Measurements from ENCODE around the gene GRB10. TPM values are rescaled to one million over a fixed set of nuclear protein-coding genes. Genes with fewer than 3 reads are reported as not detected.

Gene GRB10
- total and polyA plus RNA-seq, 4 donors = 11.6 to 68.6 (median 41.0) TPM

GRCh38 chr7:50817561-50817960, 34.9 kb upstream of the GRB10 start:
- ATAC-seq (ENCODE audit: insufficient read depth, low FRiP score) (no peak), DNase-seq (no peak)
- no peak overlapping the region for H3K27ac ChIP-seq (ENCODE audit: low read depth in 1 of 2, low read length in 1 of 2)
- no peaks in the 10 kb centered on the region for H3K9me3 ChIP-seq (ENCODE audit: control insufficient read depth in 4 of 4, insufficient read depth in 3 of 4, low read length in 3 of 4)
- H3K36me3 ChIP-seq (ENCODE audit: control insufficient read depth in 4 of 4, insufficient read depth in 4 of 4, low read length in 4 of 4) = no peaks in the 10 kb centered on the region
- H3K9ac ChIP-seq (ENCODE audit: insufficient read depth in 1 of 2, low read length in 2 of 2) = no peak overlapping the region
- H3K27me3 ChIP-seq (ENCODE audit: control insufficient read depth in 3 of 3, insufficient read depth in 3 of 3, low read length in 2 of 3) = no peaks in the 10 kb centered on the region
- H3K4me1 ChIP-seq (ENCODE audit: control insufficient read depth in 5 of 5, insufficient read depth in 5 of 5, low read length in 5 of 5) = peaks cover 0 to 5% (median 2%) of the 10 kb centered on the region in 5 donors
- WGBS, 2 donors = 30 to 45% methylated on average over 1 of the region's 1 CpG
- no peak for TF ChIP-seq CTCF (IDR thresholded peaks at IDR 0.05; ENCODE audit: control extremely low read depth, extremely low read depth)
- H3K4me3 ChIP-seq = no peak overlapping the region

- Histone ChIP-seq H3K9me3 (ENCODE audit: control insufficient read depth in 4 of 4, insufficient read depth in 3 of 4, low read length in 3 of 4) (no peaks in the 10 kb centered on the region), H3K9ac (ENCODE audit: insufficient read depth in 1 of 2, low read length in 2 of 2) (no peak overlapping the region), H3K4me3 (no peak overlapping the region), H3K4me1 (ENCODE audit: control insufficient read depth in 5 of 5, insufficient read depth in 5 of 5, low read length in 5 of 5) (peaks cover 0 to 5% (median 3%) of the 10 kb centered on the region in 5 donors), H3K27me3 (ENCODE audit: control insufficient read depth in 3 of 3, insufficient read depth in 3 of 3, low read length in 2 of 3) (no peaks in the 10 kb centered on the region), H3K36me3 (ENCODE audit: control insufficient read depth in 4 of 4, insufficient read depth in 4 of 4, low read length in 4 of 4) (no peaks in the 10 kb centered on the region), H3K27ac (ENCODE audit: low read depth in 1 of 2, low read length in 1 of 2) (no peak overlapping the region)
- ATAC-seq (ENCODE audit: insufficient read depth, low FRiP score) = no peak
- no peak for DNase-seq
- no peak for TF ChIP-seq CTCF (IDR thresholded peaks at IDR 0.05; ENCODE audit: control extremely low read depth, extremely low read depth)
- WGBS, 2 donors = 95 to 100% methylated on average over 3 of the region's 3 CpGs
These were observed 32.4 kb upstream of the GRB10 start for GRCh38 chr7:50815138-50815537.

- no peaks in the 10 kb centered on the region for H3K27me3 ChIP-seq (ENCODE audit: control insufficient read depth in 3 of 3, insufficient read depth in 3 of 3, low read length in 2 of 3)
These were observed 31.5 kb upstream of the GRB10 start for GRCh38 chr7:50814166-50814565.

More at GRCh38 chr7:50814166-50814565, 31.5 kb upstream of the GRB10 start:
- H3K9ac ChIP-seq (ENCODE audit: insufficient read depth in 1 of 2, low read length in 2 of 2) = no peak overlapping the region
- peaks cover 0 to 5% (median 3%) of the 10 kb centered on the region in 5 donors for H3K4me1 ChIP-seq (ENCODE audit: control insufficient read depth in 5 of 5, insufficient read depth in 5 of 5, low read length in 5 of 5)
- WGBS, 2 donors = 81 to 83% methylated on average over 3 of the region's 3 CpGs
- no peaks in the 10 kb centered on the region for H3K9me3 ChIP-seq (ENCODE audit: control insufficient read depth in 4 of 4, insufficient read depth in 3 of 4, low read length in 3 of 4)
- H3K36me3 ChIP-seq (ENCODE audit: control insufficient read depth in 4 of 4, insufficient read depth in 4 of 4, low read length in 4 of 4) = no peaks in the 10 kb centered on the region
- no peak for TF ChIP-seq CTCF (IDR thresholded peaks at IDR 0.05; ENCODE audit: control extremely low read depth, extremely low read depth)
- ATAC-seq (ENCODE audit: insufficient read depth, low FRiP score) = no peak
- no peak overlapping the region for H3K27ac ChIP-seq (ENCODE audit: low read depth in 1 of 2, low read length in 1 of 2)
- H3K4me3 ChIP-seq = no peak overlapping the region
- no peak for DNase-seq

Data from lung (tissue), 12 donors.